Measurements from ENCODE around the gene NEK9.
"Not testable (repeated sequence)": the region's sequence is repeated elsewhere in the genome, so short reads cannot be mapped to it uniquely, and the experiment has no call there.

NEK9 gene

DNA sequence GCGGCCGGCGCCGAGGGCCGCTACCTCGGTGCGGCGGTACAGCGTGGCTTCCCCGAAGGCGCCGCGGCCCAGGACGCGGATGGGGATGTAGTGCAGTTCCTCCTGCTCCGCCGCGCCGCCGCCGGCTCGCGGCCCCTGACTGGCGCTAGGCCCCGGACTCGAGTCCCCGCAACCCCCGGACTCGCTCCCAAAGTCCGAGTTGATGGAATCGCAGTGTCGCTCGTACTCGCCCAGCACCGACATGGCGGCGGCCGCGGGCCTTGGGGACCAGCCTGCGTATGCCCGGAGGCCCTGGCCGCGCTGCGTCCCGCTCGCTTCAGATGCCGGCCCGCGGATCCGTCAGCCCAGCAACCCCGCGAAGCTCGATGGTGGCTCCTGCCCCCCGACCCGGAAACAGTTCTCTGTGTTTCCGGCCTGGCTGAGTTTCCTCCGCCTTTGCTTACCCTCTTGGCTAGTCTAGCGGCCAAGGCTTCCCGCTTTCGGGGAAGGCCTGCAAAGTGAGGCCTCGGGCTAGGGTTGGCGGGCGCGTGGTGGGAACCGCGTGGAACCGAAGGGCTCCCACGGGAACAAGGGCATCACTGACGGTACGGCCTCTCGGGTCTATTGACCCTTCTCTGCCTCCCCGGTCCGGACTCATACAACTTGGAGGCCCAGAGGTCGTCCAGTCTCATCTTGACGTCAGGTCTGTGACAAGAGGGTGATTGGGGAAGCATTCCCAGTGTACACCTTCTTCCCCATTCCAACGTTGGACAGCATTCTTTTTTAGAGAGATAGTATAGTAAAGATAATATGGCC is at the start of gene NEK9:
NEK9 (minus strand) TSS at position 370 of the 795 bp plus-strand sequence; CDS start at position 243, 127 bp downstream.
- peak; percentile 80 for DNase-seq (ENCODE audit: low read depth)

DNA sequence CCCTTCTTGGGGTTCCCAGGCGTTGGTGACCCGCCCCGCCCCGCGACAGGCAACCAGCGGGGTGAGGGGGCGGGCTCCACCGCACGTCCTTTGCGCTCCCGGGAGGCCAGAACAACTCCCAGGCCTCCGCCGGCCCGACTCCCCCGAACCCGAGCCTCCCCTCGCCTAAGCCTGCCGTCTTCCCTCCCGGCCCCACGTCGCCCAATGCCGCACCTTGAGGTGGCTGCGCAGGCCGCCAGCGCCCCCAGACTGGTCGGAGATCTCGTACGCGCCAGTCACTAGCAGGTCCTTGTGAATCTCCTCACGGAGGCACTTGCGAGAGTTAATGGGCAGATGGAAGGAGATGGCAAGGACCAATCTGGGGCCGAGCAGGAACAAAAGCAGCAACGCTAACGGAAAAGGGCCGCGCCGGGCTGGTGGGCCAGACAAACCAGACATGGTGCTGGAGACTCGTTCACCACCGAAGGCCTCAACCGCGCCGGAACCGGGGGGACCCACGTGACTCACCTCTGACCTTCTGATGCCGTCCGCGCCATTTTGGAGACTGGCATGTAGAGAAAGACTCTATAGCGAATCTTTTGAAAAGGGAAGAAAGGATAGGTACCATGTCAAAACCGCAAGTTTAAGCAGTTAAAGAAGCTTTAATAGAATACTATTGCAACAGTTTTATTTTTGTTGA is 49.4 kb upstream of the NEK9 start, which contains the start of gene TMED10:
TMED10 (minus strand) TSS at position 471 of the 679 bp plus-strand sequence; CDS start at position 438, 33 bp downstream.
- peak; percentile 80 for DNase-seq (ENCODE audit: low read depth)

DNA sequence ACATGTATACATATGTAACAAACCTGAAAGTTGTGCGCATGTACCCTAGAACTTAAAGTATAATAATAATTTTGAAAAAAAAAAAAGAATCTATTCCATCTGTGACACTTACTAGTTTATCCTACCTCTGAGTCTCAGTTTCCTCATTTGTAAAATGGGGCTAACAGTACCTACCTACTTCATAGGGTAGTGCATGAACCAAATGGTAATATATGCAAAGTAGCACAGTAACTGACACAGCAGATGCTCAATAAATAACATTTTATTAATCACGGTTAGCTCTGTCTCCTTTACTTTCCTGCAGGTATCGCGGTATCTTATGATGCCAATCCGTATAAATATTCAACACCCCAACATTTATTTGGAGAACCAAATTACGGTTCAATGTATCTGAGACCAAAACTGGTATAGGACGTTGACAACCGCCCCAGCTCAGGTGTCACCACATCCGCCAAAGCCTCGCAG is 48.9 kb upstream of the NEK9 start:
- DNase-seq (ENCODE audit: low read depth): no peak

DNA sequence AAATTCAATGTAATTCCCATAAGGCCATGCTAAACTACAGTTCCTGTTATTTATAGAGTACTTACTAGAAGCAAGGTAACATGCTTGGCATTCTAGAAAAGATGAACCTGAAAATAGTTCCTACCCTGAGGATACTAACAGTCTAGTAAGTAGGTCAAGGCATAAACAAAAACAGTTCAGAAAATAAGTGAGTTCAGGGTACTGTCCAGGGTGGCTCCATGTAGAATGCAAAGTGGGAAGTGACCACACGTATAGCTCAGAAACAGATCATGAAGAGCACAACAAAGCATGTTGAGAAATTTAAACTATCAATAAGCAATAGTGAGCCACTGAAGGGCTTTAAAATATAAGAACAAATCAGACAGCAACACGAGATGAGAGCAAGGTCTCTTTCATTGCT is 47.2 kb upstream of the NEK9 start:
- DNase-seq (ENCODE audit: low read depth): no peak

DNA sequence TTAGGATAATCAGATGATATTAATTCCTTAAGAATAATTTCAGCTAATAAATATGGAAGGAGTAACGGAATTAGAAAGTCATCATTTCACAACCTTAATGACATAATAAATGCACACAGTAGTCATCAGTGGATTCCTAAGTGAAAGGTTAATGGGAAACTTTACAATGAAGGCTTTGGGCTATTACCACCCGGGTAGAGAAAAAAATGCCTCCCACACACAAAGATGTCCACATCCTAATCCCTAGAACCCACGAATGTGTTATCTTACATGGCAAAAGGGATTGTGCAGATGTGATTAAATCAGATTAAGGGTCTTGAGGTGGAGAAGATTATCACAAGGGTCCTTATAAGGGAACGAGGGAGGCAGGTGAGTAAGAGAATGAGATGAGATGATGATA is 43.9 kb upstream of the NEK9 start:
- DNase-seq (ENCODE audit: low read depth): no peak

DNA sequence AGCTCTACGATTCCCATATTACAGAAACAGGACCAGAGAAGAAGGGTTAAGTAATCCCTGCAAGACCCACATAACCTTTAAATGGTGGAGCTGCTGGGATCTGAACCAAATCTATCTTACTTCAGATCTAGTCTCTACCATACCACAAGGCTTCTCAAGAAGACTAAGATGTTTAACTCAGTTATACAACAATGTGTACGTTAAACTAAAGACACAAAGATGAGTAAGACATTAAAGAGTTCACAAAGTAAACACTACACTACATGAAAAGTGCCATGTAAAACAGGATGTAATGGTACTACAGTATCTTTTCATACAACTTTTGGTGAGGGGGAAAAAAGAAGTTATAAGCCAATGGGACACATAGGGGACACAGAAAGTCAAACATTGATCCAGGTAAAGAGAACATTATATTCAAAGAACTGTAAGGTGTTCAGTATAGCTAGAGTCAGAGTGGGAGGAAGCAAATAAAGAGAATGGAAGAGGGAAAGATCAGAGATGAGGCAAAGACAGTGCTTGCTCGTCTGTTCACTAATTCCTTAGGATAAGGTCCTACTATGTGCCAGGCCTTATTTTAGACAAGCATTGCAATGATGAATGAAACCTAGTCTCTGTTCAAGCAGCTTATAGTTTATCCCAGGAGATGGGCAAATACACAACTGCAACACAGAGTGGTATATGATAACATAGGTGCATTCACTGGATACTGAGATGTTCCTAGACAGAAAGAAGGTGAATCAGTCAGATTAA is 41.9 kb upstream of the NEK9 start:
- DNase-seq (ENCODE audit: low read depth): no peak

DNA sequence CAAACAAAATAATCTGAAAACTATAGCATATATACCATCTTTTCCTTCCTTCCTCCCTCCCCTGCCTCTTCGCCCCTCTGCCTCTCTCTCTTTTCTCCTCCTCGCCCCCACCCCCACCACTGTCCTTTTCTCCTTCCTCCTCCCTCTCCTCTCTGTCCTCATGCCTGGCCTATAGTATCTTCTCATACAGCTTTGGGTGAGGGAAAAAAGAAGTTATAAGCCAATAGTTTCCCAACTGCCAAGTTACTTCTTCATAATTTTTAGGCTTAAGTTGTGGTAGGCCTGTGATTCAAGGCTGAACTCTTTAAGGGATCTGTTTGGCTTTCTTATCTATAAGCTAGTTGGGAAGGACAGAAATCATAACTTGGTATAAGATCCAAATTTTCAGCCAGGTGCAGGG is 40.5 kb upstream of the NEK9 start:
- no peak for DNase-seq (ENCODE audit: low read depth)

DNA sequence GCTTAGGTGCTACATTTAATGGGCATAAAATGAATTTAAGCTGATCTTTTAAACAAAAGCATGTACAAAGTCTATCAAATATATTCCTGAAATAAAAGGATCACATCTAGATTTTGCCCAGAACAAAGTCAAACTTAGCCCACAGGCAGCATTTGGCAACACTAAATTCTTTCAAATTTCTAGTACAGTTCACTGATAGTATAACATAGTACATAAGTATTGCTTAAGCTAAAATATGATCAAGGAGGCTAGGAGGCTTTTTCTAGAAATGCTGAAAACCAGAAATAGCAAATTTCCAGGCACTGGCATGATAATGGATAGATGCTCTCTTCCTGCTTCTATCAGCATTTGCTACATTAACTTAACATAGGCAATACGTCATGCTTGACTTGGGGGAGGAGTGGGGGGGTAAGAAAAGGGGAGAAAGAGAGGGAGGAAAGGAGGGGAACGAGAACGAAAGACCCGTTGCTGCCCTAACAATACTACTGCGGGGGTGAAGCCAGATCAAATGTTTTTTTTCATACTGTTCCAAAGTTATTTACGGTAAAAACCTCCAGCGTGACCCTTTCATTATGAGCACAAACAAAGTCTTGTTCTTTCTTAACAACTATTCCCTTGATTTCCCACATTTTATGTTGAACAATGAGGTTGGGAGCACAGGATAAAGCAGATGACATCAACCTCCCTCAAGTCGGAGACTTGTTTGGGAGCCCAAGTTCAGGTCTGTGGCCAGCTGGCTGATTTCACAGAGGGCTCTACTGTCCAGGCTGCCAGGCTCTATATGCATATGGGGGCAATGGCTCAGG is 38.9 kb upstream of the NEK9 start:
- DNase-seq (ENCODE audit: low read depth): no peak

DNA sequence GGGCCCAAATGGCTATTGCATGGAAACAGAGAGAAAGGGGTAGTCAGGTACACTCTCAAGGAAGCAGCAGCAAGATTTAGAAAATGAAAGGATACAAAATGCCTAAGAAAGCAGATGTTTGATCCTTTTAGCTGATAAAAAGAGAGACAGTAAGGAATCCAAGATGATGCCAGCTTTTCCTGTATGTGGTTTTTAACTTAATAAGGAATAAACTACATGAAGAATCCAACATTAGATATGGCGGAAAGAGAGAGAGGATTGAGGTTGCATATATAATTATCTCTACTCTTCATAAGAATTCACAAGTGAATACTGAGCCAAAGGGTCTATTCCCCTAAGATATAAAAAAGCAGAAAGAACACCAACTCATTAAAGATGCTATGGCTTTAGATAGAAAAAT is 38.0 kb upstream of the NEK9 start:
- DNase-seq (ENCODE audit: low read depth): no peak

DNA sequence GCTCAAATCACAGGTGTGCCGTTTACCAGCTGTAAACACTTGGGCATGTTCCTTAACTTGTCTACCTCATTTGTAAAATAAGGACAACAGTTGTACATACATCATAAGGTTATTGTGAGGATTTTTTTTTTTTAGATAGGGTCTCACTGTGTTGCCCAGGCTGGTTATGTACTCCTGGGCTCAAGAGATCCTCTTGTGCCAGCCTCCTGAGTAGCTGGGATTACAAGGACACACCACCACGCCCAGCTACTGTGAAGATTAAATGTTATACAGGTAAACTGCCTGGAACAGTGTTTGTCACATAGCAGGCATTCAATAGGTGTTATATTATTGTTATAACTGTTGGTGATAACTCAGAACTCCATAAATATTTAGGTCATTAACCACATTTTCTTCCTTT is 36.8 kb upstream of the NEK9 start:
- no peak for DNase-seq (ENCODE audit: low read depth)

DNA sequence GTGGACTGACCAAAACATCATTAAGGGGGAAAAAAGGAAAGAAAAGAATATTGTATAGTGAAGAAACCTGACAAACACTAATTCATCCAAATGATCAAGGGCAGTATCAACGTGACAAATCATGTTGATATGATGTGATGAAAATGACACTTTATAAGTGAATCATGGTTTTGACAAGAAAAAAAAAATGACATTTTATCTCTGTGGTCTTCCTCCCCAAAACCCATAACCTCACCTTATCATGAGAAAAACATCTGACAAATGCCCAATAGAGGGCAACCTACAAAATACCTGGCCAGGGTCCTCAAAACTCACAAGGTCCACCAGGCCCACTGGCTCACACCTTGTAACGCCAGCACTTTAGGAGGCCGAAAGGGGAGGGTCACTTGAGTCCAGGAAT is 35.8 kb upstream of the NEK9 start:
- DNase-seq (ENCODE audit: low read depth): no peak

DNA sequence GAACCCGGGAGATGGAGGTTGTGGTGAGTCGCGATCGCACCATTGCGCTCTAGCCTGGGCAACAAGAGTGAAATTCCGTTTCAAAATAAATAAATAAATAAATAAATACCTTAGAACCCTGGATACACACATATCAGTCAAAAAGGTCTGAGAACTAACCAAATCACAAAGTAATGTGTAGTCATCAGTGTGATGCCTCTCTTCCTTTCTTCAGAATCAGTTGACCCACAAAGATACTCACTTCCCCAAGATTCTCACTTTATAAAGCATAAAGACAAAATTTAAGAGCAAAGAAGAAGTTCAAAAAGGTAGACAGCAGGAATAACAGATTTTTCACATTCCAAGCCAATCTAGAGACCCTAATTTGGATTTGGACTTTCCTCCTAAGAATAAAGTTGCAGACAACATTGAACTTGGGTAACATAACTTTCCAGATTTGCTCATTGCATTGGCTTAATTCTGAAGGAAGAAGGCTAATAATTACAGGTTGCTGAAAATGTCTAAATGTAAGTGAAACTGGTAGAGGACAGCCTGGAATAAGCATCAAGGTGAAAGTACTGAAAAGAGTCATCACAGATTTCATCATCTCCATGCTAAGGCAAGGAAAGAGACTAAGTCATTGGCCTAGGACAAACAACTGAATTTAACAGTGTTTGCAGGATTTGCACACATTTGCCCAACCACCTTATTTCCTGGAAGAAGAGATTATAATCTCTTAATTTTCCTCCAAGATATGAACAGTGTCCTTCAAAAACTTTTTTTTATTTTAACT is 32.2 kb upstream of the NEK9 start:
- DNase-seq (ENCODE audit: low read depth): no peak

DNA sequence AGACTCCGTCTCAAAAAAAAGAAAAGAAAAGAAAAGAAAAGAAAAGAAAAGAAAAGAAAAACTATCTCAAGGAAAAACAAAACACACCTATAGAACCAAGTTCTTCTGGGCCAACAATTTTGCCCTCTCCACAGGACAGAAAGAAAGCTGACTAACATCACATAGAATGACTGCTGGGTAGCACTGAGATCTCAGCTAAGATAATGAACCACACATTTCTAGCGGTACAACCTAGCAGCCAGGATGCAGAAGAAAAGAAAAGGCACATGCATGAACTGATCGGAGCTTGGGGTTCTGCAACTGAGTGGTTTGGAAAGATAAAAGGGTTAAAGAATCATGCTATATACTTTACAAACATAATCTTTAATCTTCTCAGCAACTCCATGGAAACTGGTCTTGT is 30.1 kb upstream of the NEK9 start:
- DNase-seq (ENCODE audit: low read depth): no peak

DNA sequence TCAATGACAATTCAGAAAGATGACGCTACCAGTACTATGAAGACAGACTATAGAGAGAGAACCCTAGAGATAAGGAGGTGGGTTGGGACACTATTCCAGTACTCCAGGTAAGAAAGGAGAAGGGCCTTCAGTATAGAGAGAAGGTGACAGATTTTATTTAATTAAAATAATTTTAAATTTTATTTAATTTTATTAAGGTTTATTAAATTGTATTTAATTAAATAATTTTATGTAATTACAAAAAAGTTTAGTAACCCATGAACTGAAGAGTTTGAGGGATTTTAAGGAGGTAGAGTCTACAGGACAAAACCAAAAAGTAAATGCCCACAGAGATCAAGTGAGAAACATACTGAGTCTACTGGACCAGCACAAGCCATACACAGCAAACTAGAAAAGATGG is 29.3 kb upstream of the NEK9 start:
- no peak for DNase-seq (ENCODE audit: low read depth)

DNA sequence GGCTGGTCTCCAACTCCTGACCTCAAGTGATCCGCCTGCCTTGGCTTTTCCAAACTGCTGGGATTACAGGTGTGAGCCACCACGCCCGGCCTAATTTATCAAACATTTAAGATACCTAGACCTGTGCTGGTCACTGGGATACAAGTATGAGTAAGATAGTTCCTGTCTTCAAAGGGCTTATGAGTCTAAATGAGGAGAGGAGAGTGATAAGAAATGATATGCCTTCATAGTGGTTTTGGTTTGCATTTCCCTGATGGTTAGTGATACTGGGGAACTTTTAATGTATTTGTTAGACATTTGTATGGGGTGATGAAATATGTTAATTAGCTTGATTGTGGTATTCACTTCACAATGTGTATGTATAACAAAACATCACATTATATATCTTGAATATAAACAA is 28.3 kb upstream of the NEK9 start:
- DNase-seq (ENCODE audit: low read depth): no peak

DNA sequence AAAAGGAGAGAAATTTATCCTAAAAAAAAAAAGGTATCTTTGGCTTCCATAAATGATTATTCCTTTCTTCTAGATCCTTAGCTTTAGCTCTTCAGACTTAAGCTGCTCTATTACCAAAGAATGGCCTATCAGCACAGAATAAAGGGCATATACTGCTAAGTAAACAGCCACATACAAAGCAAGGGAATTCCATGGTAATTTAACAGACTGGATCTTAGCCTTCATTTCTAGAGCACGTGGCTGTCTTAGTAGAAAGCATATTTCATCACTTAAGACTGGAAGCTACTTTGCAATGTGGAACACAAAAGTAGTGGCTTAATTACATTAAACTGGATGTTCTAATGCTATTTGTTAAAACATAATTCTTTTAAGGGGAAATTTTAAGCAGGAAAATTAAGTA is 26.4 kb upstream of the NEK9 start:
- no peak for DNase-seq (ENCODE audit: low read depth)

DNA sequence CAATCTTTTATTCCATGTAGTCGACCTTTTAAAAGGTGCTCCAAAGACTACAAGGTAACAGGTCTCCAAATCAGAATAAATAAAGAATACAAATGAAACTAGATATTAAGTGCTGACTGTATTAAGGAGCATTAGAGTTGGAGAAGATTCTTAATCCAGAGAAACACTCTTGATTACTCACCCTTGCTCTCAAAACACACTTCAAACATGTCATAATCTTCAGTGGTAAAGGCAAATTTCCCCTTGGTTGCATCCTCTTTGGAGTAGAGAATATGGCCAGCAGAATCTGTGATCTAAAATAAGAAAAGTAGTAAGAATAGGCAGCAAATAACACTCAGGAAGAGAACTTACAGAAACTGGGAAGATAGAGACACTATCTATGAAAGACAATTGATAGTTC is 25.0 kb upstream of the NEK9 start:
- no peak for DNase-seq (ENCODE audit: low read depth)

DNA sequence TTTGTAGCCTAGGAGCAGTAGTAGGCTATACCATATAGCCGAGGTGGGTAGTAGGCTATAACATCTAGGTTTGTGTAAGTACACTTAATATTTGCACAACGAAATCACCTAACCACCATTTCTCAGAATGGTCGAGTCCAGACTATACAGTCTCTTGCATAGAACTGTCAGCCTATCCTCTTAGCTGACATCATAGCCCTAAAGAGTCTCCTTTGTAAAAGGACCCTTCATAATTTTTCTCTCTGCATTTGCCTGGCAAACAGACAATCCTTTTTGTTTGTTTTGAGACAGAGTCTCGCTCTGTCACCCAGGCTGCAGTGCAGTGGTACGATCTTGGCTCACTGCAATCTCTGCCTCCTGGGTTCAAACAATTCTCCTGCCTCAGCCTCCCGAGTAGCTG is 23.8 kb upstream of the NEK9 start:
- not testable (repeated sequence) for DNase-seq (ENCODE audit: low read depth)

DNA sequence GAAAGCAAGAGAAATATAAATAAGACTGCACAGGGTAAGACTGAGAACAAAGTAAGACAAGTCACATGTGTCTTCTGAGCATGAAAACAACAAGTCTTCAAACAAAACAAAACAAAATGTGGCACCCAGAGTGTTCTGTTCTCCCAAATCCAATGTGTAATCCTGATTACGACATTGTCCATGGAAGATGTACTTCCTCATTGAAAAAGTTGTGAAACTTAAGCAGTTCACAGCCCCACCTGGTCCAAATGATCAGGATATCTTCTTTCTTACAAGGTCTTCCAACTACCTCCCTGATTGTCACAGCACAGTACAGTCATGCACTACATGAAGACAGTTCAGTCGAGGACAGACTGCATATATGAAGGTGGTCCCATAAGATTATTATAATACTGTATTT is 23.3 kb upstream of the NEK9 start:
- no peak for DNase-seq (ENCODE audit: low read depth)

DNA sequence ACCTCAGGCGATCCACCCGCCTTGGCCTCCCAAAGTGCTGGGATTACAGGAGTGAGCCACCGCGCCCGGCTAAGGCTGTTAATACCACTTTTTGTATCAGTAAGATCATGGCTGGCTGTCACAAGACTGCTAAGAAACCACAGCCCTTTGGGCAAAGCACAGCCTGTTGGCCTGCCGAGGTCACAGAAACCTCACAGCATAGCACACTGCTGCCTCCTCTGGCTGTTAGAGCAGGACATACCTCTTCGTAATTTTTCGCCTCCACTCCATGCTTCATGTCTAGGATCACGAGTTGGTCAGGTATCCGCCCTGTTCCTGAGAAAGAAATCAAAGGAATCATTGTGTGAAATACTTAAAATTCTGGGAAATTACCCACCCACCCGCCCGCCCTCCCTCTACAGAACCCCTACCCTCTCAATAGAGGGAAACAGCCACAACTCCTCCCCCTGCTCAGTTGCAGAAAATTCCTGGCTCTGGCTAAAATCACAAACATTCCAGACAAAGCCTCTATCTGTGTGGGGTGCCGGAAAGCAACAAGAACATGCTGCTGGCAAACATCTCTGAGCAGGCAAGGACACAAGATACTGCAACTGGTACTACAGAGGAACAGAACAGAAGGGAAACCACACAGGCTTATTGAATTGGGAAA is 20.7 kb upstream of the NEK9 start:
- no peak for DNase-seq (ENCODE audit: low read depth)

DNA sequence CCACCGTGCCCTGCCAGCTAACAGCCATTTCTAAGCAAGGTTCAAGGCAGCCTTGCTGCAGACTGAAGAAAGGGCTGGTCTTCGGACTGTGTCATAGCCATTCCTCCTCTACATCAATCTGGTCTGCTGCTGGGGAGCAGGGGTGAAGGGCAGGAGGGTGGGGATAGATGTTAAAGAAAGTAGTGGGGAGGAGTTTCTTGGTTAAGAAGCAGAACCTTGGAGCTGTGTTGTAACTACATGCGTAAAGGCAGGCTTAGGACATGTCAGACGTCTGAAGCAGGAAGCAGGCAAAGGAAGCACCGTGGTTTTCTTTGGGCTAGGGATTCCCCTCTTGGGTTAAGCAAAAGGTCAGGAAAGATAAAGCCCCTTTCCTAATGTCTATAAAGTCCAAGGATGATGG is 18.1 kb upstream of the NEK9 start:
- DNase-seq (ENCODE audit: low read depth): no peak

Measured in activated T-helper 1 cell treated with Interleukin-2 at 50 U/mL for 16 hours (primary cell).